Kidney (tissue), 14 donors: ENCODE results near the gene TMEM126B. TPM values are rescaled to one million over a fixed set of nuclear protein-coding genes. Genes with fewer than 3 reads are reported as not detected.
"Not testable (repeated sequence)": the region's sequence is repeated elsewhere in the genome, so short reads cannot be mapped to it uniquely, and the experiment has no call there.

Experiments used
- DNase-seq, 5 donors: peaks; one replicate each; pipeline ENCODE4 v3.0.0-alpha.2; 2013 to 2020
- FAIRE-seq: peaks from 2 replicates; lab custom pipeline; 2012; peaks lifted over from hg19 to GRCh38; lab: Jason Lieb, UNC
- H3K27ac ChIP-seq, 2 donors: one replicate each; pipeline ENCODE4 v1.7.0; 2013; ENCODE audit warnings: low read depth in 2 of 2, low read length in 2 of 2, inconsistent platforms in 1 of 2
- H3K27me3 ChIP-seq: one replicate; pipeline ENCODE4 v1.7.1; 2013; ENCODE audit warnings: low read length, inconsistent platforms; ENCODE audit not compliant: control insufficient read depth, insufficient read depth
- H3K36me3 ChIP-seq, 3 donors: one replicate each; pipeline versions ENCODE4 v1.7.0 to v1.7.1; 2013; ENCODE audit warnings: low read length in 3 of 3, control low read depth in 1 of 3, inconsistent platforms in 1 of 3; ENCODE audit not compliant: insufficient read depth in 3 of 3, control insufficient read depth in 2 of 3
- H3K4me1 ChIP-seq, 3 donors: one replicate each; pipeline versions ENCODE4 v1.7.0 to v1.7.1; 2013; ENCODE audit warnings: low read length in 3 of 3, inconsistent platforms in 1 of 3, low read depth in 1 of 3; ENCODE audit not compliant: control insufficient read depth in 2 of 3, insufficient read depth in 2 of 3
- H3K4me3 ChIP-seq, 3 donors: one replicate each; pipeline versions ENCODE4 v1.7.0 to v1.8.1; 2013; ENCODE audit warnings: low read length in 3 of 3, control low read depth in 1 of 3, inconsistent platforms in 1 of 3
- H3K9ac ChIP-seq, 3 donors: one replicate each; pipeline versions ENCODE4 v1.7.0 to v1.7.1; 2013; ENCODE audit warnings: low read length in 3 of 3, control low read depth in 1 of 3, inconsistent platforms in 1 of 3
- H3K9me3 ChIP-seq, 3 donors: one replicate each; pipeline versions ENCODE4 v1.7.0 to v1.7.1; 2013; ENCODE audit warnings: low read length in 3 of 3, control low read depth in 1 of 3, inconsistent platforms in 1 of 3; ENCODE audit not compliant: control insufficient read depth in 2 of 3, insufficient read depth in 1 of 3
- intact Hi-C: fragments of 100-400 bp; cut with DNase I; formaldehyde crosslinking; loops from one replicate; pipeline ENCODE4 v1.11.1; 2022
- polyA plus RNA-seq: library from polyadenylated mRNA; stranded (reverse); fragments of 350-450 nt; fragmentation: Illumina TruSeq; extraction: RNeasy Lipid Tissue Mini Kit (QIAGEN cat#74804); gene quantifications from one replicate; pipeline ENCODE4 v1.2.3, GENCODE V29; 2014; ENCODE audit warnings: low read depth, low replicate concordance; ENCODE audit not compliant: insufficient read depth
- total RNA-seq: library from RNA; stranded (reverse); fragmentation: NEBNext Ultra II Directional; extraction: Animal tissue kit (Norgen Biotek cat#: 25700); gene quantifications from one replicate; pipeline ENCODE4 v1.2.1, GENCODE V29; 2021
- TF ChIP-seq, protein P1 (sequence below): IDR thresholded peaks from 3 replicates; pipeline ENCODE4 v1.5.1; 2012; ENCODE audit warnings: mild to moderate bottlenecking, moderate library complexity, borderline replicate concordance; ENCODE audit not compliant: insufficient read depth; ENCODE audit errors: extremely low read depth
- donor health status: control.
- donor health status: control.
- donor health status: control.
- donor health status: control.
- donor health status: control.
- donor health status: DM: yes; HTN: yes; CAD: no.
- donor health status: Normal renal cell carcinoma (clear cell type).

Gene TMEM126B
- total and polyA plus RNA-seq, 2 donors from 2014 or later, result 51.5 to 54.7 TPM

DNA sequence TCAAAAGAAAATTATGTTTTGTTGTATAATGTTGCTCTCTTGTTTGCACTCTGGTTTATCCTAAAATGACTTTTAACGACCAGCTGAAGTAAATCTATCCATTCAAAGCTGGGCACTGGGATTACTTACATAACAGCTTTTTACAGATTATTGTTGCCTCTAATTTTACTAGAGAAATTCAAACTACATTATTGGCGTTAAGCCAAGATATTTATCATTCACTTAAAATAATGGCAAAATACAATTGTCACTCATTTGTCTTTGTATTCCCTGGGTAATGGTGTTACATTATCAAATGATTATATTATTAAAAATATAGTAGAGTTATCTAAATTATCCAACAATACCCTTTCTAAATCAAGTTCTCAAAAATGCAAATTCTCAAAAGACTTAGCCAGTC lies 31.5 kb upstream of the TMEM126B start:
- no peaks in the 10 kb centered on the region for H3K4me1 ChIP-seq
- DNase-seq, result no peak
- no peaks in the 10 kb centered on the region for H3K36me3 ChIP-seq
- H3K9ac ChIP-seq, result no peak overlapping the region
- intact Hi-C loops, result no loop called here
- FAIRE-seq, result no peak
- H3K27ac ChIP-seq, result no peak overlapping the region
- no peak overlapping the region for H3K4me3 ChIP-seq
- H3K27me3 ChIP-seq, result no peaks in the 10 kb centered on the region
- TF ChIP-seq, protein P1, sequence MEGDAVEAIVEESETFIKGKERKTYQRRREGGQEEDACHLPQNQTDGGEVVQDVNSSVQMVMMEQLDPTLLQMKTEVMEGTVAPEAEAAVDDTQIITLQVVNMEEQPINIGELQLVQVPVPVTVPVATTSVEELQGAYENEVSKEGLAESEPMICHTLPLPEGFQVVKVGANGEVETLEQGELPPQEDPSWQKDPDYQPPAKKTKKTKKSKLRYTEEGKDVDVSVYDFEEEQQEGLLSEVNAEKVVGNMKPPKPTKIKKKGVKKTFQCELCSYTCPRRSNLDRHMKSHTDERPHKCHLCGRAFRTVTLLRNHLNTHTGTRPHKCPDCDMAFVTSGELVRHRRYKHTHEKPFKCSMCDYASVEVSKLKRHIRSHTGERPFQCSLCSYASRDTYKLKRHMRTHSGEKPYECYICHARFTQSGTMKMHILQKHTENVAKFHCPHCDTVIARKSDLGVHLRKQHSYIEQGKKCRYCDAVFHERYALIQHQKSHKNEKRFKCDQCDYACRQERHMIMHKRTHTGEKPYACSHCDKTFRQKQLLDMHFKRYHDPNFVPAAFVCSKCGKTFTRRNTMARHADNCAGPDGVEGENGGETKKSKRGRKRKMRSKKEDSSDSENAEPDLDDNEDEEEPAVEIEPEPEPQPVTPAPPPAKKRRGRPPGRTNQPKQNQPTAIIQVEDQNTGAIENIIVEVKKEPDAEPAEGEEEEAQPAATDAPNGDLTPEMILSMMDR, result no peak
- H3K9me3 ChIP-seq, result no peaks in the 10 kb centered on the region

DNA sequence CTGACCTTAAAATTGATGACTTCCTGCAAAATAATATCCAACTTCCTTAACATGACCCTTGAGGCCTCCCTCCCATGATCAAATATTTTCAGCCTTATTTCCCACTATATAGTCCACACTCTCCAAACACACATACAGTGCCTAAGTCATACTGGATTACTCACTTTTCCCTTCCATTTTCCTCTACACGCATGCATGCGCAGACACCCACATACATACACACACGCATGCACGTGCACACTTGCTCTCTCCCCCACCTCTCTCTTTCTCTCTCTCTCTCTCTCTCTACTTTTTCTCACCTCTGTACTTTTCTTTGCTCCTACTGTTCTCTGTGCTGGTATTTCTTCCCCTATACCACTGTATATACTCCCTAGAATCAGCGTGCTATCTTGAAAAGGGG lies 29.3 kb upstream of the TMEM126B start:
- no peak overlapping the region for H3K27ac ChIP-seq
- DNase-seq, result no peak
- H3K27me3 ChIP-seq, result no peaks in the 10 kb centered on the region
- H3K4me1 ChIP-seq, result no peaks in the 10 kb centered on the region
- TF ChIP-seq, protein P1, result no peak
- H3K4me3 ChIP-seq, result no peak overlapping the region
- FAIRE-seq, result no peak
- H3K36me3 ChIP-seq, result no peaks in the 10 kb centered on the region
- H3K9me3 ChIP-seq, result no peaks in the 10 kb centered on the region
- intact Hi-C loops, result no loop called here
- no peak overlapping the region for H3K9ac ChIP-seq

DNA sequence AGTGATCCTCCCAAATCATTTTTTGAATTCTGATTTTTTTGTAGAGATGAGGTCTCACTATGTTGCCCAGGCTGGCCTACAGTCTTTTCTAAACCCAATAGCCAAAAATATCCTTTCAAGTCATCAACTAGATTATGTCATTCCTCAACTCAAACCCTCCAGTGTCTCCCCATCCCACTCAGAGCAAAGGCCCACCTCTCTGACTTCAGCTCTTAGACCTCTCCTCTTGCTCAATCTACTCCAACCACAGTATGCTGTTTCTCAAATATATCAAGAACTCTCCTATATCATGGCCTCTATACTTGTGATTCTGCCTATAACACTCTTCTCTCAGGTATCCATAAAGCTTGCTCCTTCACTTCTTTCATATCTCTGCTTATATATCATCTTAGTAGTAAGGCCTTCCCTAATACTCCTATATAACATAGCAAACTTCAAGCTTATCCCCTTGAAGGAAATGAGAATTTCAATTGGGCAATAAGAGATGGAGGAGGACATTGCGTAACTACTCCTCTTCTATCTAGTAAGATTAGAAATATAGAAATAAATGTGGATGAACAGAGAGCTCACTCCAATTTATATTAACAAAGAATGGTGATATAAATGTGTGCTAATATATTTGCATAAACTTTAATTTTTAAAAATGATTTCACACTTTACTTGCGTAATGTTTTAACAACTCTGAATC lies 25.7 kb upstream of the TMEM126B start:
- intact Hi-C loops, result no loop called here
- Histone ChIP-seq H3K4me3 (no peak overlapping the region), H3K27ac (no peak overlapping the region), H3K9ac (no peak overlapping the region), H3K36me3 (no peaks in the 10 kb centered on the region), H3K4me1 (no peaks in the 10 kb centered on the region), H3K27me3 (no peaks in the 10 kb centered on the region), H3K9me3 (no peaks in the 10 kb centered on the region)
- DNase-seq (no peak), FAIRE-seq (no peak)
- TF ChIP-seq, protein P1, result no peak

DNA sequence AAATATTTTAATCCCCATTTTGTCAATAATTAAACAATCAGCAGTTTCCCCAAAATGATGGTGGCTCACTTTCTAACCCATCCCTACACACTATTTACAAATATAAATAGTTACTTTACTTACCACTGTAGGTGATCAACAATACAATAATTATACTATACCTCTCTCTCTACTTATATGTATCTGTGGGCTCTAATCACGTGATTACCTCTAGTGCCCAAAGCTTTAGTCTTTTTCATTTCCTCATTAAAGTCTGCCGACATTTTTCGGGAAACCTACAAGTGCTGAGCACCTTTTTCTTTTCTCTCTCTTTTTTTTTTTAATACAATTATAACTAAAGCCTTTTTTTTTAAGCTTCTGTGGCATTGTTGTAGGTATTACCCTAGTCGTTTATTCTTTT lies 25.2 kb upstream of the TMEM126B start:
- intact Hi-C loops, result no loop called here
- DNase-seq (no peak), FAIRE-seq (no peak)
- Histone ChIP-seq H3K27ac (no peak overlapping the region), H3K9me3 (no peaks in the 10 kb centered on the region), H3K27me3 (no peaks in the 10 kb centered on the region), H3K4me1 (no peaks in the 10 kb centered on the region), H3K36me3 (no peaks in the 10 kb centered on the region), H3K9ac (no peak overlapping the region), H3K4me3 (no peak overlapping the region)
- TF ChIP-seq, protein P1, result no peak

DNA sequence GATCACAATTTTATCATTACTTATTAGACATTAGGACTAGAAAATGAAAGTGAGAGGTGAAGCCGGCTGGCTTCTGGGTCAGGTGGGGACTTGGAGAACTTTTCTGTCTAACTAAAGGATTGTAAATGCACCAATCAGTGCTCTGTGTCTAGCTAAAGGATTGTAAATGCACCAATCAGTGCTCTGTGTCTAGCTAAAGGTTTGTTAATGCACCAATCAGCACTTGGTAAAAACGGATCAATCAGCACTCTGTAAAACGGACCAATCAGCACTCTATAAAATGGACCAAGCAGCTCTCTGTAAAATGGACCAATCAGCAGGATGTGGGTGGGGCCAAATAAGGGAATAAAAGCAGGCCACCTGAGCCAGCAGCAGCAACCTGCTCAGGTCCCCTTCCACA lies 22.2 kb upstream of the TMEM126B start:
- DNase-seq, H3K27me3 ChIP-seq, intact Hi-C loops, H3K9ac ChIP-seq, H3K9me3 ChIP-seq, H3K36me3 ChIP-seq, FAIRE-seq, H3K4me1 ChIP-seq, H3K4me3 ChIP-seq, H3K27ac ChIP-seq: not testable (repeated sequence)
